ENCODE measurements around the gene TAS1R2.

TAS1R2 gene

DNA sequence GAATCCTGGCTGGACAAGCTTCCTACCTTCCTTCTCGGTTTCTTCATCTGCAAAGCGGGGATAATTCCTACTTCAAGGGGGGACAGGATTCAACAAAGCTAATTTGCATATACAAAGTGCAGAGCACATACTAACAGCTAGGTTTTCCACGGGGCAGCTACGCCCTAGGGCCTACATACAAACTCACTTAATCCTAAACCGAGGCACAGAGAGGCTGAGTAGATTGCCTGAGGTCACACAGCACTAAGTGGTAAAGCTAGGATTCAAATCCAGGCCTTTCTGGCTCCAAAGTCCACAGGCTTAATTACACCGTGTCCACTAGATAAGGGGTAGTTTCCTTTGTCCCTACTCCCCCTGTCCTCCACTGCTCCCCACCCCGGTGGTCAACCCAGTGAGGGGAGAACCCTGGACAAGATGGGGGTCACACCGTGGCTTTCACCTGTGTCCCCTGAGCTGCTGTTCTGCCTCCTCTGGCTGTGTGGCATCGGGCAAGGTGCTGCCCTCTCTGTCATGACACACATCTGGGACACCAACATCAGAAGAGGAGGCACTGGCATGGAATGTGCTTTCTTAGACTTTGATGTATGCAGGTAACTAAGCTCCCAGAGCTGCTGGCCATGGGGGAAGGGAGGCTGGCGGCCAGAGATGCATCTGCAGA lies 44.5 kb downstream of the TAS1R2 start:
- TF ChIP-seq, protein P1, sequence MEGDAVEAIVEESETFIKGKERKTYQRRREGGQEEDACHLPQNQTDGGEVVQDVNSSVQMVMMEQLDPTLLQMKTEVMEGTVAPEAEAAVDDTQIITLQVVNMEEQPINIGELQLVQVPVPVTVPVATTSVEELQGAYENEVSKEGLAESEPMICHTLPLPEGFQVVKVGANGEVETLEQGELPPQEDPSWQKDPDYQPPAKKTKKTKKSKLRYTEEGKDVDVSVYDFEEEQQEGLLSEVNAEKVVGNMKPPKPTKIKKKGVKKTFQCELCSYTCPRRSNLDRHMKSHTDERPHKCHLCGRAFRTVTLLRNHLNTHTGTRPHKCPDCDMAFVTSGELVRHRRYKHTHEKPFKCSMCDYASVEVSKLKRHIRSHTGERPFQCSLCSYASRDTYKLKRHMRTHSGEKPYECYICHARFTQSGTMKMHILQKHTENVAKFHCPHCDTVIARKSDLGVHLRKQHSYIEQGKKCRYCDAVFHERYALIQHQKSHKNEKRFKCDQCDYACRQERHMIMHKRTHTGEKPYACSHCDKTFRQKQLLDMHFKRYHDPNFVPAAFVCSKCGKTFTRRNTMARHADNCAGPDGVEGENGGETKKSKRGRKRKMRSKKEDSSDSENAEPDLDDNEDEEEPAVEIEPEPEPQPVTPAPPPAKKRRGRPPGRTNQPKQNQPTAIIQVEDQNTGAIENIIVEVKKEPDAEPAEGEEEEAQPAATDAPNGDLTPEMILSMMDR (IDR thresholded peaks at IDR 0.05): no peak
- H3K27ac ChIP-seq: no peak overlapping the region
- no peak overlapping the region for H3K4me3 ChIP-seq
- no peak for DNase-seq (ENCODE audit: low spot score)

DNA sequence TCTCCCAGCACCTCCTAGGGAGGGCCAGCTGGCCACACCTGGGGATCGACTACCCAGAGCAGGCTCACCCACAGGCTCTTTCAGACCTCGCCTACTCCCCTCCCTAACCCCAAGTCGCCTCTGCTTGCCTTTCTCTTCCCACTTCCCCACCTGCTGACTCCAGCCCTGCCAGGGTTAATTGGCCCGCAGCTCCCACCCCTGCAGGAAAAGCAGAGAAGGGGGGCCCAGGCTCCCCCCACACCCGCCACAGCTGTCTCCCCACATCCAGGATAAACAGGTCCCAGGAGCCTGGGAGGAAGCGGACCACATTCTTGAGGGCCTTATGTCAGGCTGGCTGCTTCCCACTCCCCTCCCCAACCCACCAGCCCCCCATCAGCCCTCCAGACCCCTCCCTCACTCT lies 45.0 kb downstream of the TAS1R2 start:
- TF ChIP-seq, protein P1 (IDR thresholded peaks at IDR 0.05): no peak
- no peak overlapping the region for H3K4me3 ChIP-seq

DNA sequence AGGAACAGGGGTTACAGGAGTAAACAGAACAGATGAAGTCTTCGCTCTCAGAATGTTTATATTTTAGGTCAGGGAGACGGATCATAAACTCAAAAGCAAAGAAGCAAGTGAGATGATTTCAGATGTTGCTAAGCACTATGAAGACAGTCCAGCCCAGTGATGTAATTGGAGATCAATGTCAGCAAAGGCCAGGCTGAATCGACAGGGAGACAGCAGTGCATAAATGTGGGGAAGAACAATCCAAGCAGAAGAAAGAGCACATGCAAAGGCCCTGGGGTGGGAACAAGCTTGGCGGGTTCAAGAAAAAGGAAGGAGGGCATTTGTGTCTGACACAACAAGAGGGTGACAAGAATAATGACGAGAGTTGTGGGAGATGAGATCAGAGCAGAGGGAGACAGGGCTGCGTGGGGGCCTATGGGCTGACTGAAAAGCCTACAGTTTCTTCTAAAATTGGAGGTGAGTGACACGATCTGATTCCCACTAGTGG lies 47.0 kb downstream of the TAS1R2 start:
- no peak overlapping the region for H3K4me3 ChIP-seq
- TF ChIP-seq, protein P1 (IDR thresholded peaks at IDR 0.05): no peak
- no peak for DNase-seq (ENCODE audit: low spot score)
- H3K27ac ChIP-seq: no peak overlapping the region

More for the DNA sequence above, 45.0 kb downstream of the TAS1R2 start:
- DNase-seq (ENCODE audit: low spot score): no peak
- H3K27ac ChIP-seq: no peak overlapping the region

DNA sequence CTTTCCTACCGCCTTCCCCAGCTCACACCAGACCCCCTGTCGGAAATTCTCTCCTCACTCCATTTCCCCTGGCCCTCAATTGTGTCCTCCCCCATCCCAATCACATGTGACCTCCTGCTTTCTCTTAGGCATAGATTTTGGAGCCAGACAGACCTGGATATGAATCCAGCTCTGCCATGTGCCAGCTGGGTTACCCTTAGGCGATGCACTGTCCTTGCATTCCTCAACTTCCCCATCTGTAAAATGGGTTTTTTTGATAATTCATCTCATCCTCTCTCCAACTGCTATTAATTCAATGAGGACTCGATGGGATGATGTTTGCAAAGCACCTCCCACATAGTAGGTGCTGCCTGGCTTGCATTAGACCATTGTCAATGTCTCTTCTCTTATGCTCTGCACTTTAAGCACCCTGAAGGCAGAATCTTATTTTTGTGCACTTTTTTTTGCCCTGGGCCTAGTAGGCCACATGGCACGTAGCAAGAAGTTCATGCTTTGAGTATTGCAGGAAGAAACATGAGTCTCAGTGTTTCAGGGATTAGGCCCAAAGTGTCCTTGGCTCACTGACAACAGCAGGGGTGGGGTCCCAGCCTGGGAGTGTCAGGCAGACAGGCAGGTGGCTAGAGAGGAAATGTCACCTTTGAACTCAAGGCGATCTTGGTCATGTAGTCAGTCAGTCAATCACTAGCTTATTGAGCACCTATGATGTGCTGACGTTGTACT lies 47.6 kb downstream of the TAS1R2 start:
- TF ChIP-seq, protein P1 (IDR thresholded peaks at IDR 0.05): no peak
- Histone ChIP-seq H3K27ac (no peak overlapping the region), H3K4me3 (no peak overlapping the region)
- DNase-seq (ENCODE audit: low spot score): no peak

DNA sequence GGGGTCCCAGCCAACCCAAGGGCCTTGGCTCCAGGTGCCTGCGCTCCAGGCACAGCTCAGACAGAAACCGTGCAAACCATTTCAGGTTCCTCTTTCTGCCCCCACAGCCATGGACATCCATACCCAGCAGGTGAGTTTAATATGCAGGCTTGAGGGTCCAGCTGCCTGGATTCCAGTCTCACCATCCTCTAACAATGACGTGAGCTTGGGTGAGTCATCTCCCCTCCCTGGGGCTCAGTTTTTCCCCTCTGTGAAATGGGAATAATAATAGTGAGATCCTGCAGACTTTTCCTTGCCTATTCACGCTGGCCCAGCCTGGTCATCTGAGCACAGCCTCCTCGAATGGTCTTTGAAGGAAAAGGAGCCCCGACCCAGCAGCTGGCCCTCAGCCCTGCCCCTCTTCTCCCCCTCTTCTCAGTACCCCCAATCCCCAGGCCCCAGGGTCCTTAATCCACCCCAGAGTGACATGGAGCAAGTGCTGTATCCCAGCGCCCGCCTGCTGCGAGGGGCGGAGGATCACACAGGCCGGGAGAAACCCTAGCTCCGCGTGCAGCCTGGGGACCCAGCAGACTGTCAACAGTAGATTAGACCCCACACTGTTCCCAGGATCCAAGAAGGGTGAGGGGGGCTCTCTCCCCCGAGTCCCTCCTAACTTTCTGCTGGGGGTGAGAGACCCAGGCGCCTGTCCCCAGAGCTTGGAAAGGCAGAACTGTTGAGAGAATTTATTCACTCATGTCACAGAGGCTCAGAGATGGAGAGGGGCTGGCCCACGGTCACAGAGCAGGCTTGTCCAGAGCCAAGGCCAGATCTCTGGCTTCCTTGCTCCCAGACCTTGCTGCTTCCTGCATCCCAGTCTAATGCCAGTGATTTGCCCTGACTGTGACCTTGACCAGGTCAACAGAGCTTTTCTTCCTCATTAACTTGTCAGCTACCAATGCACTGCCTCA lies 49.2 kb downstream of the TAS1R2 start:
- TF ChIP-seq, protein P1 (IDR thresholded peaks at IDR 0.05): no peak
- Histone ChIP-seq H3K27ac (no peak overlapping the region), H3K4me3 (no peak overlapping the region)
- no peak for DNase-seq (ENCODE audit: low spot score)

DNA sequence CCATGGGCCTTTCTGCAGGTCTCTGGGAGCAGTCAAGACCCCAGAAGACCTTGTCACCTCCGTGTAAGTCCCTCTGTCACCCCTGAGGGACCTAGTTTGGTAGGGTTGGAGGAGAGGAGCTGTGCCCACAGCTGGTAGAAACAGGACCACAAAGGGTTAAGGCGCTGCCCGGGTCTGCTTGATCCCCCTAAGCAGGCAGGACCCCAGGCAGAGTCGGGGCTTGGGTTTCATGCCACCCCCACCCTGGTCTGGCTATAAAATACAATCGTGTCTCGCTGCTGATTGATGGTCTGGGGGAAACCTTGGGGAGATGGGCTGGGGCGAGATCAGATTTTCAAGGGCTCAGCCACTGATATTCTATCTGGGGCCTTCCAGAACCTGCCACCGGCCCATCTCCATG lies 50.9 kb downstream of the TAS1R2 start:
- DNase-seq (ENCODE audit: low spot score): no peak
- Histone ChIP-seq H3K27ac (no peak overlapping the region), H3K4me3 (no peak overlapping the region)
- TF ChIP-seq, protein P1 (IDR thresholded peaks at IDR 0.05): no peak
